ENCODE measurements around the gene TOMM34. TPM values are rescaled to one million over a fixed set of nuclear protein-coding genes. Genes with fewer than 3 reads are reported as not detected.

The TOMM34 gene
- total and polyA plus RNA-seq, 2 of the 13 experiments (the other 11 are each of a cell fraction or from before 2014, with no cell fraction given) = 36.2 to 52.0 TPM

DNA sequence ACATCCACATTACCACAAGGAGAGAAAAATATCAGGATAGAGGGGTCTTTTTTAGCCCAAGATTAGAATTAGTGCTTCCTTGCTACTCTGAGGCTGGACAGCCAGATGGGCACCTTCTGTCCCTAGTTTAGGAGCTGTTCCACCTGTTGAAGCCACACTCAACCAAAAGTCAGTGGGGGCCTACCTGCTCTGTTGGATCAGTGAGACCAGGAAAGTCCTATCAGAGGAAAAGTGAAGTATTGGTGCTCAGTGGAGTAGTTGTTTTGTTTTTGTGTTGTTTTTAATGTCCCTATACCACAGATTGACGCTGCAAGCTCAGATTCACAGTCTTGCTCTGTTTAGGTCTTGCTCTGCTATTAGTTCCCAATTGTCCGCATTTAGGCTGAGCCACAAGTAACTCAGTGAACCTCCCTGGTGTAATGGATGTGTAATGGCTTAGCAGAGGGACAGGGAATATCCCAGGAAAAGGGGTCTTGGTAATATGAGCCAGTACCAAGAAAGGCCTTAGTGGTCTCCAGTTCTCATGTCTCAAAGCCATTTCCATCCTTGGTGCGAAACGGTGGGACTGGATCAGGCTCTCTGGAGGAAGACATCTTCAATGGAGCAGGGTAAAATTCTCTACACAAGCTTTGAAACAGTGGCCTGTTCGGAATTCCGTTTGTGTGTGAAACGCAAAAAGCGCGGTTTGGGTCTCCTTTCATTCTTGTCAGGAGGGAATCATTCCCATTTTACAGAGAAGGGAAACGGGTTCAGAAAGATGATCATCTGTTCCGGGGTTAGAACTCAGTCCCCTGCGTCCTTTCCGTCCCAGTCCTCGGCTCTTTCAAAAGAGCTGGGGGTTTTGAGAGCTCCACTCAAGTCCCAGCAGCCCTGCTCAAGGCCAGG is 51.0 kb downstream of the TOMM34 start (continued):
- TF ChIP-seq, protein P1, sequence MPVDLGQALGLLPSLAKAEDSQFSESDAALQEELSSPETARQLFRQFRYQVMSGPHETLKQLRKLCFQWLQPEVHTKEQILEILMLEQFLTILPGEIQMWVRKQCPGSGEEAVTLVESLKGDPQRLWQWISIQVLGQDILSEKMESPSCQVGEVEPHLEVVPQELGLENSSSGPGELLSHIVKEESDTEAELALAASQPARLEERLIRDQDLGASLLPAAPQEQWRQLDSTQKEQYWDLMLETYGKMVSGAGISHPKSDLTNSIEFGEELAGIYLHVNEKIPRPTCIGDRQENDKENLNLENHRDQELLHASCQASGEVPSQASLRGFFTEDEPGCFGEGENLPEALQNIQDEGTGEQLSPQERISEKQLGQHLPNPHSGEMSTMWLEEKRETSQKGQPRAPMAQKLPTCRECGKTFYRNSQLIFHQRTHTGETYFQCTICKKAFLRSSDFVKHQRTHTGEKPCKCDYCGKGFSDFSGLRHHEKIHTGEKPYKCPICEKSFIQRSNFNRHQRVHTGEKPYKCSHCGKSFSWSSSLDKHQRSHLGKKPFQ (CRISPR knock-in tag; IDR thresholded peaks at IDR 0.05; ENCODE audit: insufficient replicate concordance) = no peak
- TF ChIP-seq NR2F2 (IDR thresholded peaks at IDR 0.05; ENCODE audit: borderline replicate concordance, low read depth) (no peak), ZNF264 (CRISPR knock-in tag; IDR thresholded peaks at IDR 0.05) (peak; percentile 8; the same call in 1 of the 2 replicates), POLR2G (IDR thresholded peaks at IDR 0.05; ENCODE audit: low read depth, low read length) (peak; percentile 12; the same call in 1 of the 2 replicates), FOSL1 (CRISPR knock-in tag; IDR thresholded peaks at IDR 0.05; ENCODE audit: borderline replicate concordance) (0 out of 2 replicates have a peak, but pooled peaks have one; percentile 14), ZNF329 (CRISPR knock-in tag; IDR thresholded peaks at IDR 0.05; ENCODE audit: low read depth) (0 out of 2 replicates have a peak, but pooled peaks have one; percentile 12), MBD4 (IDR thresholded peaks at IDR 0.05; ENCODE audit: borderline replicate concordance, low read length) (no peak), ZSCAN20 (CRISPR knock-in tag; IDR thresholded peaks at IDR 0.05; ENCODE audit: borderline replicate concordance) (no peak), ZSCAN21 (CRISPR knock-in tag; IDR thresholded peaks at IDR 0.05; ENCODE audit: borderline replicate concordance) (peak; percentile 65; the same call in 1 of the 2 replicates), GTF3A (CRISPR knock-in tag; conservative IDR thresholded peaks at IDR 0.05) (0 out of 2 replicates have a peak, but pooled peaks have one; percentile 9)
- TF ChIP-seq, protein P2, sequence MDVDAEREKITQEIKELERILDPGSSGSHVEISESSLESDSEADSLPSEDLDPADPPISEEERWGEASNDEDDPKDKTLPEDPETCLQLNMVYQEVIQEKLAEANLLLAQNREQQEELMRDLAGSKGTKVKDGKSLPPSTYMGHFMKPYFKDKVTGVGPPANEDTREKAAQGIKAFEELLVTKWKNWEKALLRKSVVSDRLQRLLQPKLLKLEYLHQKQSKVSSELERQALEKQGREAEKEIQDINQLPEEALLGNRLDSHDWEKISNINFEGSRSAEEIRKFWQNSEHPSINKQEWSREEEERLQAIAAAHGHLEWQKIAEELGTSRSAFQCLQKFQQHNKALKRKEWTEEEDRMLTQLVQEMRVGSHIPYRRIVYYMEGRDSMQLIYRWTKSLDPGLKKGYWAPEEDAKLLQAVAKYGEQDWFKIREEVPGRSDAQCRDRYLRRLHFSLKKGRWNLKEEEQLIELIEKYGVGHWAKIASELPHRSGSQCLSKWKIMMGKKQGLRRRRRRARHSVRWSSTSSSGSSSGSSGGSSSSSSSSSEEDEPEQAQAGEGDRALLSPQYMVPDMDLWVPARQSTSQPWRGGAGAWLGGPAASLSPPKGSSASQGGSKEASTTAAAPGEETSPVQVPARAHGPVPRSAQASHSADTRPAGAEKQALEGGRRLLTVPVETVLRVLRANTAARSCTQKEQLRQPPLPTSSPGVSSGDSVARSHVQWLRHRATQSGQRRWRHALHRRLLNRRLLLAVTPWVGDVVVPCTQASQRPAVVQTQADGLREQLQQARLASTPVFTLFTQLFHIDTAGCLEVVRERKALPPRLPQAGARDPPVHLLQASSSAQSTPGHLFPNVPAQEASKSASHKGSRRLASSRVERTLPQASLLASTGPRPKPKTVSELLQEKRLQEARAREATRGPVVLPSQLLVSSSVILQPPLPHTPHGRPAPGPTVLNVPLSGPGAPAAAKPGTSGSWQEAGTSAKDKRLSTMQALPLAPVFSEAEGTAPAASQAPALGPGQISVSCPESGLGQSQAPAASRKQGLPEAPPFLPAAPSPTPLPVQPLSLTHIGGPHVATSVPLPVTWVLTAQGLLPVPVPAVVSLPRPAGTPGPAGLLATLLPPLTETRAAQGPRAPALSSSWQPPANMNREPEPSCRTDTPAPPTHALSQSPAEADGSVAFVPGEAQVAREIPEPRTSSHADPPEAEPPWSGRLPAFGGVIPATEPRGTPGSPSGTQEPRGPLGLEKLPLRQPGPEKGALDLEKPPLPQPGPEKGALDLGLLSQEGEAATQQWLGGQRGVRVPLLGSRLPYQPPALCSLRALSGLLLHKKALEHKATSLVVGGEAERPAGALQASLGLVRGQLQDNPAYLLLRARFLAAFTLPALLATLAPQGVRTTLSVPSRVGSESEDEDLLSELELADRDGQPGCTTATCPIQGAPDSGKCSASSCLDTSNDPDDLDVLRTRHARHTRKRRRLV (CRISPR knock-in tag; IDR thresholded peaks at IDR 0.05) = no peak
